Measurements from ENCODE around the gene SEZ6L. TPM values are rescaled to one million over a fixed set of nuclear protein-coding genes. Genes with fewer than 3 reads are reported as not detected.

Gene SEZ6L
- total RNA-seq, 1 donor from 2014 or later, result 2.3 TPM

- Mint-ChIP-seq H3K4me3 (ENCODE audit: unreplicated experiment) (no peak overlapping the region), H3K4me1 (ENCODE audit: low read depth, unreplicated experiment) (peaks cover 27% of the 10 kb centered on the region), H3K9me3 (ENCODE audit: unreplicated experiment) (no peaks in the 10 kb centered on the region), H3K27me3 (ENCODE audit: low read depth, unreplicated experiment) (no peaks in the 10 kb centered on the region), H3K36me3 (ENCODE audit: low read depth, unreplicated experiment) (peaks cover 26% of the 10 kb centered on the region), H3K27ac (ENCODE audit: unreplicated experiment) (no peak overlapping the region)
- Histone ChIP-seq H3K4me2 (ENCODE audit: low read length) (no peak overlapping the region), H3K9ac (ENCODE audit: low read length) (no peak overlapping the region), H3K36me3 (ENCODE audit: insufficient read depth, low read length) (no peaks in the 10 kb centered on the region), H3K27ac (ENCODE audit: low read depth, low read length) (no peak overlapping the region), H3K79me2 (ENCODE audit: insufficient read depth, low read length) (peaks cover 5% of the 10 kb centered on the region), H3K9me3 (ENCODE audit: insufficient read depth, low read depth, low read length) (no peaks in the 10 kb centered on the region), H3K4me3 (ENCODE audit: insufficient read depth, low read depth, low read length) (no peak overlapping the region), H3K27me3 (ENCODE audit: insufficient read depth, low read length) (no peaks in the 10 kb centered on the region), H4K20me1 (ENCODE audit: insufficient read depth, low read length) (peaks cover 20% of the 10 kb centered on the region), H2AFZ (ENCODE audit: low read depth, low read length) (no peak overlapping the region), H3K4me1 (ENCODE audit: insufficient read depth, low read length) (peaks cover 13% of the 10 kb centered on the region)
- DNase-seq (ENCODE audit: low read depth) (no peak), FAIRE-seq (no peak)
- TF ChIP-seq CTCF (IDR thresholded peaks at IDR 0.05; ENCODE audit: insufficient read depth, low read depth, low read length), result no peak
- no peak for TF ChIP-seq EZH2 (IDR thresholded peaks at IDR 0.05; ENCODE audit: insufficient read depth, low read length)
Measured at GRCh38 chr22:26432619-26433311, 263.5 kb downstream of the SEZ6L start.
